DND-41 (cell line): ENCODE data around the gene JADE2.
"Not testable (repeated sequence)": the region's sequence is repeated elsewhere in the genome, so short reads cannot be mapped to it uniquely, and the experiment has no call there.

Experiments
- ATAC-seq: fragments of 200-7000 bp; cut with Tn5 transposase; 3 replicates; pipeline ENCODE4 v1.9.1; 2021; ENCODE audit warnings: low read depth; ENCODE audit not compliant: insufficient read depth
- DNase-seq: peaks from one replicate; pipeline ENCODE4 v3.0.0-alpha.2; 2020
- H2AFZ ChIP-seq: 2 replicates; pipeline ENCODE4 v1.6.0; 2012; ENCODE audit warnings: low read depth, low read length
- H3K27ac ChIP-seq: 2 replicates; pipeline ENCODE4 v1.5.1; 2012; ENCODE audit warnings: low read length, inconsistent platforms
- H3K27me3 ChIP-seq: fragments of 200-600 bp; sonication (generic); 2 replicates; pipeline ENCODE4 v1.6.0; 2012; ENCODE audit warnings: low read length, mild to moderate bottlenecking, inconsistent platforms; ENCODE audit not compliant: insufficient read depth, poor library complexity
- H3K36me3 ChIP-seq: 2 replicates; pipeline ENCODE4 v1.5.1; 2012; ENCODE audit warnings: low read length, inconsistent platforms; ENCODE audit not compliant: insufficient read depth
- H3K4me1 ChIP-seq: 2 replicates; pipeline ENCODE4 v1.5.1; 2012; ENCODE audit warnings: mild to moderate bottlenecking, low read length; ENCODE audit not compliant: insufficient read depth
- H3K4me2 ChIP-seq: 2 replicates; pipeline ENCODE4 v1.6.0; 2012; ENCODE audit warnings: mild to moderate bottlenecking, moderate library complexity, low read length, inconsistent platforms; ENCODE audit not compliant: insufficient read depth
- H3K4me3 ChIP-seq, 2 experiments: fragments of 200-600 bp in 1 of 2; shearing (Covaris generic) in 1 of 2; 2 replicates each; pipeline ENCODE4 v1.5.1; 2012 to 2016; ENCODE audit warnings: inconsistent platforms in 2 of 2, low read length in 2 of 2, mild to moderate bottlenecking in 2 of 2, low read depth in 1 of 2, moderate library complexity in 1 of 2
- H3K79me2 ChIP-seq: 2 replicates; pipeline ENCODE4 v1.6.0; 2012; ENCODE audit warnings: low read length, inconsistent platforms; ENCODE audit not compliant: insufficient read depth
- H3K9ac ChIP-seq: 2 replicates; pipeline ENCODE4 v1.6.0; 2012; ENCODE audit warnings: low read depth, mild to moderate bottlenecking, inconsistent platforms, low read length, moderate library complexity
- H3K9me3 ChIP-seq: 2 replicates; pipeline ENCODE4 v1.5.1; 2012; ENCODE audit warnings: low read length, moderate library complexity, mild to moderate bottlenecking, inconsistent platforms; ENCODE audit not compliant: insufficient read depth, severe bottlenecking
- H4K20me1 ChIP-seq: 2 replicates; pipeline ENCODE4 v1.6.0; 2012; ENCODE audit warnings: low read length; ENCODE audit not compliant: insufficient read depth
- CTCF ChIP-seq: IDR thresholded peaks from 2 replicates; pipeline ENCODE4 v1.5.1; 2012; ENCODE audit warnings: borderline replicate concordance, low read length, moderate library complexity, mild to moderate bottlenecking; ENCODE audit not compliant: poor library complexity, severe bottlenecking; ENCODE audit errors: extremely low read depth
- EZH2 ChIP-seq: IDR thresholded peaks from 3 replicates; pipeline ENCODE4 v1.6.1; 2012; ENCODE audit warnings: borderline replicate concordance, low read depth, mild to moderate bottlenecking, moderate library complexity, low read length, inconsistent platforms; ENCODE audit not compliant: severe bottlenecking

Gene JADE2

GRCh38 chr5:134594336-134594735 lies 68.9 kb downstream of the JADE2 start:
- Histone ChIP-seq H3K27ac (no peak overlapping the region), H3K36me3 (no peaks in the 10 kb centered on the region), H3K9me3 (no peaks in the 10 kb centered on the region), H3K4me2 (no peak overlapping the region), H3K4me1 (no peaks in the 10 kb centered on the region), H3K79me2 (no peaks in the 10 kb centered on the region), H3K9ac (no peak overlapping the region), H4K20me1 (no peaks in the 10 kb centered on the region), H3K4me3 (no peak overlapping the region), H3K27me3 (no peaks in the 10 kb centered on the region), H2AFZ (no peak overlapping the region)
- no peak for ATAC-seq
- no peak for DNase-seq
- TF ChIP-seq EZH2 (no peak), CTCF (no peak)

- Histone ChIP-seq H2AFZ (no peak overlapping the region), H3K4me3 (no peak overlapping the region), H3K9ac (no peak overlapping the region), H3K27ac (no peak overlapping the region), H3K36me3 (no peaks in the 10 kb centered on the region), H4K20me1 (no peaks in the 10 kb centered on the region), H3K27me3 (no peaks in the 10 kb centered on the region), H3K4me1 (no peaks in the 10 kb centered on the region), H3K4me2 (no peak overlapping the region), H3K79me2 (no peaks in the 10 kb centered on the region), H3K9me3 (no peaks in the 10 kb centered on the region)
- no peak for TF ChIP-seq EZH2
- no peak for TF ChIP-seq CTCF
- ATAC-seq (peak; percentile 62), DNase-seq (no peak)
These were observed 69.5 kb downstream of the JADE2 start for GRCh38 chr5:134594797-134595457.

GRCh38 chr5:134595458-134595838 lies 70.0 kb downstream of the JADE2 start:
- H3K27me3 ChIP-seq, result no peaks in the 10 kb centered on the region
- H3K4me2 ChIP-seq, result no peak overlapping the region
- no peaks in the 10 kb centered on the region for H3K9me3 ChIP-seq
- no peaks in the 10 kb centered on the region for H4K20me1 ChIP-seq
- H3K79me2 ChIP-seq, result no peaks in the 10 kb centered on the region
- no peak for TF ChIP-seq CTCF
- TF ChIP-seq EZH2, result no peak
- no peaks in the 10 kb centered on the region for H3K4me1 ChIP-seq
- no peak overlapping the region for H2AFZ ChIP-seq
- no peak overlapping the region for H3K9ac ChIP-seq
- ATAC-seq (no peak), DNase-seq (no peak)
- H3K4me3 ChIP-seq, result no peak overlapping the region
- H3K36me3 ChIP-seq, result no peaks in the 10 kb centered on the region
- H3K27ac ChIP-seq, result no peak overlapping the region

GRCh38 chr5:134599820-134600219 lies 74.3 kb downstream of the JADE2 start:
- not testable (repeated sequence) for ATAC-seq

More at GRCh38 chr5:134599820-134600219, 74.3 kb downstream of the JADE2 start:
- not testable (repeated sequence) for H3K9ac ChIP-seq, H3K36me3 ChIP-seq, H3K4me2 ChIP-seq, H3K27ac ChIP-seq, H4K20me1 ChIP-seq, H2AFZ ChIP-seq, H3K9me3 ChIP-seq, DNase-seq, H3K4me1 ChIP-seq, H3K79me2 ChIP-seq, H3K27me3 ChIP-seq, H3K4me3 ChIP-seq
